ACHN (cell line): ENCODE results near the gene NUP210.
"Not testable (repeated sequence)": the region's sequence is repeated elsewhere in the genome, so short reads cannot be mapped to it uniquely, and the experiment has no call there.

Experiments used
- DNase-seq: peaks from one replicate; pipeline ENCODE4 v3.0.0-alpha.2; 2015
- in situ Hi-C: cut with HindIII; loops from 2 replicates; pipeline ENCODE4 v1.10.0; 2017; ENCODE audit warnings: low sequenced_read_pairs, low pct_ligation_motif_present, low pct_unique_long_range_greater_than_20kb

Gene NUP210

DNA sequence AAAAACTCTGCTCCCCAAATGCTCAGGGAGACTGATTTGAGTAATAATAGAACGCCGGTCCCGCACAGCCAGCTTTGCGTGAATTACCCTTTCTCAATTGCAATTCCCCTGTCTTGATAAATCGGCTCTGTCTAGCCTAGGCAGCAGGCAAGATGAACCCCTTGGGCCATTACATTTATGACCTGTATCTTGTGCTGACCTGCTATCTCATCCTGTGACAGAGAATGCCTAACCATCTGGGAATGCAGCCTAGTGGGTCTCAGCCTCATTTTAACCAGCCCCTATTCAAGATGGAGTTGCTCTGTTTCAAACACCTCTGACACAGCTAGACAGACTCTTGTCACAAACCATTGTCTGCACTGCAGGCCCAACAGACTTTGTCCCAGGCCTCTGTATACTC is 13.8 kb upstream of the NUP210 start:
- DNase-seq, result no peak
- in situ Hi-C loops, result no loop called here

DNA sequence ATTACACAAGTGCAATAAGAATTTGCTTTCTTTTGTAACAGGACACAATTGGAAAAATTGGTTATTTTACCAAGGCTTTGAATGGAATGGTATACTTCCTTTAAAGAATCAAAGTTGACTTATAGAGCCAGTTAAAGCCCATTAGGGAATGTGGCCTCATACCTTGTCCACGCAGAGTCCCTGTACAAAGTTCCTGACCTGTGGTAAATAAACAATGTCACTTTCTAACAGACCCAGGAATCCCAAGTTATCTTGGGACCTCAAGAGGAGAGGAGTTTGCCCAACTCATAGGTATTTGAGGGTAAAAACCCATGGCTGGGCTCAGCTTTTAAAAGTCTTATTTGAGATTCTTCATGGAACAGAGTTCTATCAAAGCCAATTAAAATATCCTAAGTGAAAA is 12.0 kb upstream of the NUP210 start:
- no peak for DNase-seq
- in situ Hi-C loops, result no loop called here

DNA sequence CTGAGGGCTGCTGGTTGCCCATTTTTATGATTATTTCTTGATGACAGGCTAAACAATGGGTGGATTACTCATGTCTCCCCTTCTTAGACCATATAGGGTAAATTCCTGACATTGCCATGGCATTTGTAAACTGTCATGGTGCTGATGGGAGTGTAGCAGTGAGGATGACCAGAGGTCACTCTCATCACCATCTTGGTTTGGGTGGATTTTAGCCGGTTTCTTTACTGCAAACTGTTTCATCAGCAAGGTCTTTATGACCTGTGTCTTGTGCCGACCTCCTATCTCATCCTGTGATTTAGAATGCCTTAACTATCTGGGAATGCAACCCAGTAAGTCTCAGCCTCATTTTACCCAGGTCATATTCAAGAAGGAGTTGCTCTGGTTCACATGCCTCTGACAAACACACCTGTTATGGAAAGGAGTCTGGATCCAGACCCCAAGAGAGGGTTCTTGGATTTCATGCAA is 10.3 kb upstream of the NUP210 start:
- DNase-seq, result not testable (repeated sequence)

DNA sequence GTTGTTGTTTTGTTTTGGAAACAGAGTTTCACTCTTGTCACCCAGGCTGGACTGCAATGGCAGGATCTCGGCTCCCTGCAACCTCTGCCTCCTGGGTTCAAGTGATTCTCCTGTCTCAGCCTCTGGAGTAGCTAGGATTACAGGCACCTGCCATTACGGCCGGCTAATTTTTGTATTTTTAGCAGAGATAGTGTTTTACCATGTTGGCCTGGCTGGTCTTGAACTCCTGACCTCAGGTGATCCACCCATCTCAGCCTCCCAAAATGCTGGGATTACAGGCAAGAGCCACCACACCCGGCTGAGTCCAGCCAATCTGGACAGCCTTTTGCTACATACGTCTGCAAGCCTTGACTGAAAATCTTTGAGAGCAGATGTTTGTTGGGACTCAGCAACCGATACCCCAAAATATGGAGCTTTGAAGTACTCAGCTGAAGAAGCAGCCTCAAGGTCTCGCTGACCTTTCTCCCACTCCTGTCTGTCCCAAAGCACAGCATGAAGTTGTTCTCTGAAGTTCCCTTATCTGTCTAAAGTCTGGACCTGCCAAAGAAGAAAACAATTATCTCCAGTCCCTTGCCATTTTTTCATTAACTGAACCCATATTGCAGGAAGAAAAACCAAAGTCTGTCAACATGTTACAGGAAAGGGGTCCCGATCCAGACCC is 9.6 kb upstream of the NUP210 start:
- no peak for DNase-seq
- in situ Hi-C loops, result no loop called here

More for the DNA sequence above, 10.3 kb upstream of the NUP210 start:
- in situ Hi-C loops, result not testable (repeated sequence)

DNA sequence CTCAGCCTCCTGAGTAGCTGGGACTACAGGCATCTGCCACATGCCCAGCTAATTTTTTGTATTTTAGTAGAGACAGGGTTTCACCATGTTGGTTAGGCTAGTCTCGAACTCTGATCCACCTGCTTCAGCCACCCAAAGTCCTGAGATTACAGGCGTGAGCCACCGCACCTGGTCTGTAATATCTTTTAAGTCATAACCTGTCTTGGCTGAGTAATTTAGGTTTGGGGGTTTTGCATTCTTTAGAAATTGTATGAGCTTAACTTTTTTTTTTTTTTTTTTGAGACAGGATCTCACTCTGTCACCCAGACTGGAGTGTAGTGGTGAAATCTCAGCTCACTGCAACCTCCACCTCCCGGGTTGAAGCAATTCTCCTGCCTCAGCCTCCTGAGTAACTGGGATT is 8.6 kb upstream of the NUP210 start:
- in situ Hi-C loops, DNase-seq: not testable (repeated sequence)

DNA sequence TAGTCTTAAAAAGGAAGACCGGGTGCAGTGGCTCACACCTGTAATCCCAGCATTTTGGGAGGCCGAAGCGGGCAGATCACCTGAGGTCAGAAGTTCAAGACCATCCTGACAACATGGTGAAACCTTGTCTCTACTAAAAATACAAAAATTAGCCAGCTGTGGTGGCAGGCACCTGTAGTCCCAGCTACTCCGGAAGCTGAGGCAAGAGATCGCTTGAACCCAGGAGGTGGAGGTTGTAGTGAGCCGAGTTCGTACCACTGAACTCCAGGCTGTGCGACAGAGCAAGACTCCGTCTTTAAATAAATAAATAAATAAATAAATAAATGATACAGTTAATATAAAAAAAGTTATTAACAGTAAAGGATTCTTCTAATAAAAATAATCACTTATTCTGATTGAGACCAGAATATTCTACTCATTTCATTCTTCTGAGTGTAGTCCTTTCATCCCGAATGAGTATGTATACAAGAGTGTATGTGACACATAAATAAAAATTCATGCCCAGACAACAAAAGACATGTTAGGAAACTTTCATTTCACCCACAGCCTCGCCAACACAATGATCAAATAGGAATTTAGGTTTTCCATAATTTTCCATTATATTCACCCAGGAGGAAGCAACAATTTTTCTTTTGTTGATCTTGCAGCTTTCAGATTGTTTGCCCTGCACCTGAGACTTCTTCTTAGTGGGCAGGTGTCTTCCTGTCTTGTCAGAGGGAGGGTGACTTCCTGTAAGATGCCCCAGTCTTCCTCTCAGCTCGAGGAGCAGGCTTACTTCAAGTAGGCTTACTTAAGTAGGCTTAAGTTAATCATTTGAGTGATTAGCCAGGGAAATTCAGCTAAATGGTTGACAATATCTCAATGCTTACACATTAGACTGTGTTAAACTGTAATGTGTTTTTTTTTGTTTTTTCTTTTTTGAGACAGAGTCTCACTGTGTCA is 7.8 kb upstream of the NUP210 start:
- DNase-seq, result no peak
- in situ Hi-C loops, result no loop called here

DNA sequence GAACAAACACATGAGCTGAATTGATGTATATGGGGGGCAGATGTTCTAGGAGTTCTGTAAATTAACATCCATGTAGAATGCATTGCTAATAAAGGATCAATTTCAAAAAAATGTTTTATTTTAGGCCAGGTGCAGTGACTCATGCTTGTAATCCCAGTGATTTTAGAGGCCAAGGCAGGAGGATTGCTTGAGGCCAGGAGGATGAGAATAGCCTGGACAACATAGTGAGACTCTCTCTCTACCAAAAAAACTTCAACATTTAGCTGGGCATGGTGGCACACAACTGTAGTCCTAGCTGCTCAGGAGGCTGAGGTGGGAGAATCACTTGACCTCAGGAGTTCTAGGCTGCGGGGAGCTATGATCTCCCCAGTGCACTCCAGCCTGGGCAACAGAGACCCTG is 6.5 kb upstream of the NUP210 start:
- no peak for DNase-seq
- in situ Hi-C loops, result no loop called here

DNA sequence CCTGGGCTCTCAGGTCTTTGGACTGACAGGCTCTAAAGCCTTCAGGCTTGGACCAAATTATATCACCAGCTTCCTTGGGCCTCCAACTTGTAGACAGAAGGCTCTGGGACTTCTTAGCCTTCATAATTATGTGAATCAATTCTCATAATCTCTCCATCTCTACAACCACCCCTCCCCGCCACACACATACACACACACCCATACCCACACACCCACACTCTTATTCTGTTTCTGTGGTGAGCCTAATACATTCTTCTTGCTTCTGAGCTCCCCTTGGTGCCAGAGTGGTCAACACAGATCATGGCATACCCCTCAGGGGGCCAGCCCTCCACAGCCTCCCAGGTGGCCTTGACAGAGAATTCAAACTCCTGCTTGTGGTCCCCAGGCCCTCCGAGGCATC is 5.6 kb upstream of the NUP210 start:
- in situ Hi-C loops, result no loop called here
- no peak for DNase-seq

DNA sequence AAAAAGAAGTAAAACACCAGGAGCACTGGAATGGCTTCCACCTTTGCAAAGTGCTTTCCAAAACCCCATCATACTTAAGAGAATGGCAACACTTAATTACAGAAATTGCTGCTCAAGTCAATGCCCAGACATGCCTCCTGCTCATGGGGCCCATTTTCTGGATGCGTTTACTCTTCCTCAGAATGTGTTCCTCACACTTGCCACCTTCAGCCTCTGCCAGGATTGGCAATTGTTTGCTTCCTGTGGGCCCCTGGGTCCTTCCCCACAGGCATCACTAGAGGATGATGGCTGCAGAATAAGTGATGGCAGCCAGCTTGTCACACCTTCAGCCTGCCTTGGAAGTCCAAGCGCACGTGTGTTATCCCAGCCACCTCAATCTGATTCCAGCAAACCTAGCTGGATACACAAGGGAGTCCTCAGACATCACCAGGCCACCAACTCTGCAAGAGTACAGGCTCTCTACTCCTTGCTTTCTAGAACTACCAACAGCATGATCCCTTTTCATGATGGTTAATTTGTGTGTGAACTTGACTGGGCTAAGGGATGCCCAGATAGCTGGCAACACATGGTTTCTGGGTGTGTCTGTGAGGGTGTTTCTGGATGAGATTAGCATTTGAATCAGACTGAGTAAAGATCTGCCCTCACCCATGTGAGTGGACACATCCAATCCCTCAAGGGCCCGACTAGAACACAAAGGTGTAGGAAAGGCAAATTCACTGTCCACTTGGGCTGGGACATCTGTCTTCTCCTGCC is 4.9 kb upstream of the NUP210 start:
- no peak for DNase-seq
- in situ Hi-C loops, result no loop called here

DNA sequence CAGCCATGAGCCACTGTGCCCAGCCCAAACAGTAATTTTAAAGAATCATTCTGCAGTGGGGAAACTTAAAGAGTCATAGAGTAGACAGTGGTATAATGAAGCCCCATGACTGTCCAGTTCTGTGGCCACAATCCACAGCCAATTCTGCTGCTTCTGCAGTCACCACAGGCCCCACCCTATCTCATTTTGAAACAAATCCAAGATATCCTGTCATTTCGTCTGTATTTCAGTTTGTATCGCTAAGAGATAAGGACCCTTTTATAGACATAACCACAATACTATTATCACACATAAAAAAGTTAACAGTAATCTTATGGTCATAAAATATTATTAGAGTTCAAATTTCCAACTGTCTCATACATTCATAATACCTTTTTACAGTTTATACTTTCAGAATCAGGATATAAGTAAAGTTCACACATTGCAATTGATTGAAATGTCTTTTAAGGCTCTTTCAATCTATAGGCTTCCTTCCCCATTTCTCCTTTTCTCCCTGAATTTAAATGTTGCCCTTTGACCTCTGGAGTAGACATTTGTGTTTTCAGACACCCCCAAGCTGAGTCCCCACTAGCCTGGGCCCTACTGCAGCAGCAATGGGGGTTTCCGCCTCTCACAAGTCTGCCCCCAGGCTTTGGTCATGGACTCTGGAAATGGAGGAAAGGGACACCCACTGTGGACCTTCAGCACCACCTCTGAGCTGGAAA is 4.2 kb upstream of the NUP210 start:
- in situ Hi-C loops, result no loop called here

DNA sequence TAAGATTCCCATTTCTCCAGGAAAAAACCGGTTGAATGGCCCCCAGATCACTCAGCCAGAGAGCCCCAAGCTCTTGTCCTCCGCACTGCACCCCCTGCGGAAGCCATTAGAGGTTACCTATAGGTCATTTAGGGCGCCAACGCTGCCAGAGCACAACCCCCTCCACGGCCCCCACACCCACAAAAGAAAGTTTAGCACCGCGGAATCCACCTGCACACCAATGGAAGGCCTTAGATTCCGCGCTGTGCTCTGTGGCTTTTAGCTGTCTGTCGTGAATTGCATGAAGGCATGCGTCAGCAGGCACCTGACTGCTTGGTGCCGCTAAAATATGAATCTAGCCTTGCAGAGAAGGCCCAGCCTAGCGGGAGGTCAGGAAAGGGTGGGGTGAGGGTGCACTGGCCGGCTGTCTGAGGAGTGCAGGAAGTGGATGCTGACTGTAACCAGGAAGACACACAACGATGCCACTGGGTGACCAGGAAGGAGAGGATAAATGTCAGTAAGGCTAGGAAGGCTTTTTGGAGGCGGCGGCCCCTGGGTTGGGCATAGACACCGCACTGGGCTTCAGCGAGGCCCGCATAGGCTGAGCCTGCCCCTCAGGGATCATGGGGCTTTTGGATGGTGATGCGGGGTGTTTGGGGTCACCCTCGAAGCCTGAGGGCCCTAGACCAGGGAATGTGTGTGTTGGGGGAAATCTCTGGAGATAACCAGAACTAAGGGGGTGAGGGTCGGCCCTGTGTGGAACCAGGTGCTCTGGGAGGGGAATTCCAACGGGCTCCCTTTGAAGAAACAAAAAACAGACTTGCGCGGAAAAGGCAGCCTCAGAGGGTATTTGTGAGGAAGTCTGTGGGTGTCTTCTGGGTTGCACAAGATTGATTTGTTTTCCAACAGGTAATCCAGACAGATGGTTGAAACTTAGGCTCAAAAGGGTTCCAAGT is 976 bp upstream of the NUP210 start:
- no peak for DNase-seq
- in situ Hi-C loops, result no loop called here

More for the DNA sequence above, 4.2 kb upstream of the NUP210 start:
- DNase-seq, result no peak

DNA sequence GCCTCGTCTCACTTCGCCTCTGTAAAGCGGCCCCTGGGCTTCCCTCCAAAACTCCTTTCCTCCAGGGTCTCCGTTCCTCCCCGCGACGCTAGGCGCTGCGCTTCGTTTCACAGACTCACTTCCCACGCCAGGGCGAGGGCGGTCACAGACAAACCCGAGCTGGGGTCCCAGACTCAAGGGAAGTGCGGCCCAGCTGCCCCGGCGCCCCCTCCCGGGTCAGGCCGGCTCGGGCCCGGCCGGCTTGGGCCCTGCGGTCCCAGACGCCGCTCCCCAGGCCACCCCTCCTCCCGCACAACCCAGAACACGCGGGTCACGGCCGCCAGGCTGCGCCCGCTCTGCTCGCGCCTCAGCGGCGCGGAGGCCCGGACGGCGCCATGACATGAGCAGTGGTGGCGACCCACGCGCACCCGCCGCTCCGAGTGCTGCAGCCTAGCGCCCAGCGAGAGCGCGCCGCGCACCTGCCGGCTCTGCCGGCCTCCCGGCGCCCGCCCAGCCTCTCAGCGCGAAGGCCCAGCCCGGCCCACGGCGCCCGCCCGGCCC is 547 bp downstream of the NUP210 start:
- in situ Hi-C loops, result no loop called here
- peak; percentile 44 for DNase-seq

DNA sequence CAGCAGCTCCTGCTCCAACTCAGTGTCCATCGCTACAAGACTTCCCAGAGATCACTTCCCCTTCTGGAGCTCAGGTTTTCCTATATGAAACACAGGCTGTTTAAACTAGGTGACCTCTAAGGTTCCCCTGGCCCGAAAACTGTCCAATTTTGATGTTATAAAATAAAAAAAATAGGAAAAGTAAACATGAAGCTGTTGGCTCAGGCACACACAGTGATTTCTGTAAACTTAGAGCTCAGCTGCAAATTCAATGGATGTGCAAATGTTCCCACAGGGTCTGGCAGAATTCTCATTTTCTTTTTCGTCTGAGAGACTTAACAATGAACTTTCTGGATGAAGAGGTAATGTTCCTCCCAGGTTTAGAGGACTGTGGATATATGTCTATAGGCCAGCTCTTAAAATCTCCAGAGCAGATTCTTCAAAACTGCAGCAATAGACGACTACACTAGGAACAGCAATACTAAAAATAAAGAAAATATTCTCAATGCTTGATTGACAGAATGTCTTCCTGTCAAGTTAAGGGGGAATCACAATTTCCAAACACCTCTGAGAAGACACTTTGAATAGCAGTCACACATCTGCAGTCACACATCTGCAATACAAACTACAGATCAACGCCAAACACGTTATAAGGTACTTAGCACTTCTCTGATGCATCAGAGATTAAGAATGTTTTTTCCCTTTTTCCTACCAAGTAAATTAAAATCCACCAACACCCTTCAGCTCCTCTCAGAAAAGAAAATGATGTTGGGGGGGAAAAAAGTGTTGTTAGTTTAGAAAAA is 2.8 kb downstream of the NUP210 start:
- in situ Hi-C loops, result no loop called here
- no peak for DNase-seq

DNA sequence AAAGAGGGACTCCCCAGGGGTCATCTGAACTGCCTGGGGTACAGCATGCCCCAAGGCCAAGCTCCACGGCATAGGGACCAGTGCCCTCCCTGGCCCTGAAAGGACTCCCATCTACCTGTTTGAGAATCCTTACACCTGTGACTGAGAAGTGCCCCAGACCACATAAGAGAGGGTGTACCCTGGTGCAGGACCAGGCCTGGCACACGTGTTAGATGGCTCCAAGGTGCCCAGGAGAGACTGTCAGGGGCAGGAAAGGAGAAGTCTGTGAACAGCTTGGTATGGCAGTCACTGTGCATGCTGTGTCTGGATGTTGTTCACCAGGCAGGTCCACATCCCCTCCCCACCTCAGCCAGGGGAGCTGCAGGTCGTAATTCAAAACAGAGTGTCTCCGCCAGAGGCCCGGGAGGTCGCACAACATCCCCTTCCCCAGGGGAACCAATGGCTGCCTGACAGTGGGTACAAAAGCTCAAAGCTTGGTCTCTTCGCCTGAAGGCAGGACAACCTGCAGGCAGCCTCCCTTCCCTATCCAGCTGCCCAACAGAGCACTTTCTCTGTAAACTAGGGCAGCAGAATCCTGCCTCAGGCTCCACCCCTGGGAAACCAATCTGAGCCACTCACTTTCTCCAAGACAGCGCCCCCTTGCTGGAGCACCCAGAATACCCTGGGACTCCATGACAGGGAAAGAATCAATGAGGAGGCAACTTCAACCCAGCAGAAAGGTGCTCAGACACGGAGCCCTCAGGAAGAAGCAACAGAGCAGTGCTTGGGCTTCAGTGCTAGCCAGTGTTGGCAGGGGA is 3.9 kb downstream of the NUP210 start:
- in situ Hi-C loops, result no loop called here
- no peak for DNase-seq

DNA sequence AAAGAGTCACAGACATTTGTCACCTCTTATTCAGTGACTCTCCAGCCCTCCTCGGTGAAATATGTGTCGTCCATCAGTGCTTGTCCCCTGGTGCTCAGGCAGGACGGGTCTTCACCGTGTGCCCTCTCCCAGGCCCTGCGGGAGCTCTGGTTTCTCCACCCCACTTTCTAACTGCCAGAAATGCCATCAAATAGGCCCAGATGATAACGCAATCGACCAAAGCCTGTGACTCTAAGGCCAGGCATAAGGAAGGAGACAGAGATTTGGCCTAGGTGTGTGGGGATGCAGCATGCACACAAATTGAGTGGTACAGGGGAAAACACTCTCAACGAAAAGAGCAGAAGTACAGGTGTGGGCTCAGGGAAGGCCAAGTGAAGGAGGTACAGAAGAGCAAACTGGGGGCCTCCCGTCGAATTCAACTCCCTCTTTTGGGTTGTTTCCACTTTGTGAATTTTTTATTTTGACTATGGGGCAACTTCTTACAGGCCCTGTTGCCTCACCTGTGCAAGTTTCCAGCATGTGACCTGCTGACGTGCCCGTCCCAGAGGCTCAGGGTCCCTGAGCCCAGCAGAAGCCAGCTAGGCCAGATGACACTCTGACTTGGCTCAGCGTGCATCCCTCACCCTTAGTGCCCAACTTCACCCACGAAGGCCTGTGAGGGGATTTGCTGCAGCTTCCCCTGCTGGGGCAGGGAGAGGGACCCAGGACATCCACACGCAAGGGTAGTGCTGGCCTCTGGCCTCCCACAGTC is 4.7 kb downstream of the NUP210 start:
- no peak for DNase-seq

More for the DNA sequence above, 4.7 kb downstream of the NUP210 start:
- in situ Hi-C loops, result no loop called here
